Gastroesophageal sphincter (tissue), 3 donors: Measurements from ENCODE around the gene CLSTN2.

Experiments used
- CTCF ChIP-seq, 4 experiments: fragments of 200-600 bp in 2 of 4; fragments of 450-650 bp in 2 of 4; sonication (generic) in 1 of 4; IDR thresholded peaks; one replicate each; pipeline ENCODE4 v1.5.1; 2017 to 2019; ENCODE audit warnings: antibody characterized with exemption in 4 of 4, mild to moderate bottlenecking in 2 of 4, moderate library complexity in 2 of 4
- POLR2A ChIP-seq, 2 donors: fragments of 450-650 bp; IDR thresholded peaks; one replicate each; pipeline ENCODE4 v1.6.1; 2017; ENCODE audit warnings: antibody characterized with exemption in 2 of 2, mild to moderate bottlenecking in 2 of 2, moderate library complexity in 1 of 2

DNA sequence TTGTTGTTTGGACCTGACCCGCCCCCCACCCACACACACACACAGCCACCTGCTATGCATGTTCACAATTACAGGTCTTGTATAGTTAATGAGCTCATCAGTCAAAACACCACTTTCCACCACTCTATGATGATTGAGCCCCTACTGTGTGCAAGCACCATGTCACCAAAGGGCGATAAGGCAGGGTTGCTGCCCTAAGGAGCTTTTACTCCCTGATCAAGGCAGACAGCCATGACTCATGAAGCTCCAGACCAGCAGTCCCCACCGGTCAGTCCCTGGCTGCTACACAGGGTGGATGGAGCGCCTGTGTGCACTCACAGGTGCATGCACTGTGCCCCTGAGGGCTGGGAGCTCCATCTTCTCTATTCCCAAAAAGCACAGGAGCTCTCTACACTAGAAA lies 270.6 kb downstream of the CLSTN2 start:
- no peak for TF ChIP-seq CTCF (IDR thresholded peaks at IDR 0.05)
- no peak for TF ChIP-seq POLR2A (IDR thresholded peaks at IDR 0.05)
